A549 (cell line): ENCODE data around the gene MMP24. TPM values are rescaled to one million over a fixed set of nuclear protein-coding genes. Genes with fewer than 3 reads are reported as not detected.

Experiments used
- ATAC-seq, 2 experiments: fragments of 200-7000 bp in 1 of 2; fragments of >200 bp in 1 of 2; cut with Nextera tagmentation in 1 of 2; cut with Tn5 transposase in 1 of 2; 3 replicates each; pipeline versions ENCODE4 v1.8.0 to v1.9.1; 2018 to 2020; ENCODE audit warnings: mild to moderate bottlenecking in 1 of 2, moderate library complexity in 1 of 2
- CTCF ChIA-PET: fragments of 300-600 bp; sonication (Branson Sonifier 250); formaldehyde crosslinking; extraction: SDS; loops from one replicate; lab custom pipeline; 2021; ENCODE audit warnings: antibody characterized with exemption, inconsistent platforms; lab: Yijun Ruan, JAX
- POLR2A ChIA-PET: fragments of 350-600 bp; formaldehyde crosslinking; extraction: SDS; loops from one replicate; lab custom pipeline; 2021; ENCODE audit warnings: antibody characterized with exemption, inconsistent platforms; lab: Yijun Ruan, JAX
- DNase-seq, 2 experiments: peaks; one replicate each; pipeline versions ENCODE4 v3.0.0 to v3.0.0-alpha.2; 2011 to 2016; ENCODE audit warnings: low read depth in 1 of 2, low spot score in 1 of 2
- FAIRE-seq: peaks from 2 replicates; lab custom pipeline; 2011; peaks lifted over from hg19 to GRCh38; lab: Jason Lieb, UNC
- H3K27ac ChIP-seq, 2 experiments: fragments of >200 bp; sonication (Bioruptor Twin); formaldehyde crosslinking; 3 replicates each; pipeline ENCODE4 v1.5.1; 2016 to 2017
- H3K4me1 ChIP-seq: fragments of >200 bp; sonication (Bioruptor Twin); formaldehyde crosslinking; 3 replicates; pipeline ENCODE4 v1.6.1; 2016
- H3K4me2 ChIP-seq: fragments of >200 bp; sonication (Bioruptor Twin); formaldehyde crosslinking; 3 replicates; pipeline ENCODE4 v1.6.1; 2016
- H3K4me3 ChIP-seq: fragments of >200 bp; sonication (Bioruptor Twin); formaldehyde crosslinking; 3 replicates; pipeline ENCODE4 v1.5.1; 2016
- H3K9me3 ChIP-seq: fragments of >200 bp; sonication (Bioruptor Twin); formaldehyde crosslinking; 3 replicates; pipeline ENCODE4 v1.6.1; 2016
- CTCF ChIP-seq: fragments of >200 bp; sonication (Bioruptor Twin); formaldehyde crosslinking; IDR thresholded peaks from 3 replicates; pipeline ENCODE4 v1.5.1; 2016
- EHMT2 ChIP-seq: fragments of 200-600 bp; sonication (generic); IDR thresholded peaks from 2 replicates; pipeline ENCODE4 v1.6.1; 2016; ENCODE audit warnings: antibody characterized with exemption, low read depth, mild to moderate bottlenecking, moderate library complexity
- ESRRA ChIP-seq: fragments of 150-350 bp; IDR thresholded peaks from 2 replicates; pipeline ENCODE4 v1.6.1; 2014; ENCODE audit warnings: mild to moderate bottlenecking, low read length, borderline replicate concordance
- HDAC2 ChIP-seq: fragments of 200-600 bp; sonication (generic); IDR thresholded peaks from 2 replicates; pipeline ENCODE4 v1.6.1; 2016
- HOXB13 ChIP-seq: fragments of 250-450 bp; sonication (Bioruptor Pico); IDR thresholded peaks from 2 replicates; pipeline ENCODE4 v1.5.0; 2020; ENCODE audit warnings: low read depth, mild to moderate bottlenecking, moderate library complexity
- MAFK ChIP-seq: fragments of 450-650 bp; IDR thresholded peaks from 2 replicates; pipeline ENCODE4 v1.6.1; 2014; ENCODE audit not compliant: partially characterized antibody
- MAX ChIP-seq: IDR thresholded peaks from 2 replicates; pipeline ENCODE4 v1.6.1; 2012
- NR3C1 ChIP-seq: fragments of >200 bp; sonication (Bioruptor Twin); formaldehyde crosslinking; IDR thresholded peaks from 3 replicates; pipeline ENCODE4 v1.6.1; 2017
- POLR2AphosphoS2 ChIP-seq: conservative IDR thresholded peaks from 2 replicates; pipeline ENCODE4 v1.6.1; 2012; ENCODE audit warnings: low read length, improper control_type of control experiment, inconsistent platforms
- REST ChIP-seq: fragments of 200-600 bp; sonication (generic); IDR thresholded peaks from 2 replicates; pipeline ENCODE4 v1.6.1; 2016; ENCODE audit warnings: antibody characterized with exemption, mild to moderate bottlenecking, moderate library complexity
- RFX5 ChIP-seq: fragments of 450-650 bp; IDR thresholded peaks from 2 replicates; pipeline ENCODE4 v1.7.1; 2014; ENCODE audit warnings: antibody characterized with exemption, mild to moderate bottlenecking, moderate library complexity
- ZNF302 ChIP-seq: fragments of 250-450 bp; sonication (Bioruptor Pico); IDR thresholded peaks from 2 replicates; pipeline ENCODE4 v1.9.0; 2021; ENCODE audit warnings: inconsistent platforms, mild to moderate bottlenecking, moderate library complexity
- ZSCAN20 ChIP-seq: fragments of 250-450 bp; sonication (Bioruptor Pico); IDR thresholded peaks from 2 replicates; pipeline ENCODE4 v1.8.0; 2022; ENCODE audit warnings: mild to moderate bottlenecking, moderate library complexity
- WGBS: methylation state at CpG from one replicate; pipeline ENCODE4 v1.1.6; 2017; ENCODE audit errors: missing lambda C conversion rate; 5-methylcytosine and 5-hydroxymethylcytosine counted together
- polyA plus RNA-seq, 4 experiments: library from polyadenylated mRNA; depleted of rRNA in 3 of 4; stranded (reverse); fragments of >200 nt; fragmentation: RNase III in 1 of 4; extraction: RNeasy Plus Mini Kit Qiagen cat#74134 plus additional on column Dnase treatment in 1 of 4; gene quantifications; 2 replicates in 3 of 4; 3 replicates in 1 of 4; pipeline ENCODE4 v1.2.3, GENCODE V29; 2011 to 2017
- TF ChIP-seq, protein P1 (sequence below): IDR thresholded peaks from 2 replicates; pipeline ENCODE4 v1.6.1; 2012

Gene MMP24
- polyA plus RNA-seq, 2 of the 4 experiments (the other 2 are of a cell fraction) = 21.3 to 33.3 TPM

DNA sequence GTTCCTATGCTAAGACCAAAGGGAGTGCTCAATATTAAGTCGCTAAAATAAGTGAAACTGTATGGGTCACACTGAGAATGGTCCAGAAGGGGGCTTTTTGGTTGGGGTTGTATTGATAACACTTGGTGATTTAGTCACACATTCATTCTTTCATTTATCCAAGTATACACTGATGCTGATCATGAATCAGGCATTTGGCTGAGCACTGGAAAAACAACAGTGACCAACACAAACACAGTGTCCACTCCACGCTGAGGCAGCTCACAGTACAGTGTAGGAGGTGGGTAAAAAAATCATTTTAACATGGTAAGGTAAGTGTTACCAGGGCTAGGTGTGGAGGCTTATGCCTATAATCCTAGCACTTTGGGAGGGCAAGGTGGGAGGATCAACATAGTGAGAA lies 74.9 kb downstream of the MMP24 start:
- 79% methylated on average over 2 of the region's 2 CpGs for WGBS
- H3K27ac ChIP-seq = no peak overlapping the region; a peak in 1 of 6 replicates
- H3K4me2 ChIP-seq = no peak overlapping the region
- POLR2A ChIA-PET = interaction anchor here (0.5 kb wide), 1 partner anchor 38 kb away, joined by 4 read pairs; no protein-coding TSS in a partner anchor
- no peak overlapping the region for H3K4me3 ChIP-seq
- no peaks in the 10 kb centered on the region for H3K9me3 ChIP-seq
- CTCF ChIA-PET = interaction anchor here (0.8 to 14.7 kb wide), 12 partner anchors 11 to 146 kb away, joined by 3 to 267 read pairs (median 24); partner anchors contain the start of genes FAM83C and GDF5
- no peak for ATAC-seq
- DNase-seq = no peak
- peaks cover 47% of the 10 kb centered on the region for H3K4me1 ChIP-seq
- TF ChIP-seq ZNF302 (CRISPR knock-in tag) (no peak), POLR2AphosphoS2 (no peak), HOXB13 (CRISPR knock-in tag) (no peak), ZSCAN20 (CRISPR knock-in tag) (no peak), MAFK (no peak), ESRRA (no peak), HDAC2 (no peak), MAX (no peak), CTCF (no peak), NR3C1 (no peak), REST (no peak)
- TF ChIP-seq, protein P1, sequence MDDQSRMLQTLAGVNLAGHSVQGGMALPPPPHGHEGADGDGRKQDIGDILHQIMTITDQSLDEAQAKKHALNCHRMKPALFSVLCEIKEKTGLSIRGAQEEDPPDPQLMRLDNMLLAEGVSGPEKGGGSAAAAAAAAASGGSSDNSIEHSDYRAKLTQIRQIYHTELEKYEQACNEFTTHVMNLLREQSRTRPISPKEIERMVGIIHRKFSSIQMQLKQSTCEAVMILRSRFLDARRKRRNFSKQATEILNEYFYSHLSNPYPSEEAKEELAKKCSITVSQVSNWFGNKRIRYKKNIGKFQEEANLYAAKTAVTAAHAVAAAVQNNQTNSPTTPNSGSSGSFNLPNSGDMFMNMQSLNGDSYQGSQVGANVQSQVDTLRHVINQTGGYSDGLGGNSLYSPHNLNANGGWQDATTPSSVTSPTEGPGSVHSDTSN = no peak
- FAIRE-seq = no peak

DNA sequence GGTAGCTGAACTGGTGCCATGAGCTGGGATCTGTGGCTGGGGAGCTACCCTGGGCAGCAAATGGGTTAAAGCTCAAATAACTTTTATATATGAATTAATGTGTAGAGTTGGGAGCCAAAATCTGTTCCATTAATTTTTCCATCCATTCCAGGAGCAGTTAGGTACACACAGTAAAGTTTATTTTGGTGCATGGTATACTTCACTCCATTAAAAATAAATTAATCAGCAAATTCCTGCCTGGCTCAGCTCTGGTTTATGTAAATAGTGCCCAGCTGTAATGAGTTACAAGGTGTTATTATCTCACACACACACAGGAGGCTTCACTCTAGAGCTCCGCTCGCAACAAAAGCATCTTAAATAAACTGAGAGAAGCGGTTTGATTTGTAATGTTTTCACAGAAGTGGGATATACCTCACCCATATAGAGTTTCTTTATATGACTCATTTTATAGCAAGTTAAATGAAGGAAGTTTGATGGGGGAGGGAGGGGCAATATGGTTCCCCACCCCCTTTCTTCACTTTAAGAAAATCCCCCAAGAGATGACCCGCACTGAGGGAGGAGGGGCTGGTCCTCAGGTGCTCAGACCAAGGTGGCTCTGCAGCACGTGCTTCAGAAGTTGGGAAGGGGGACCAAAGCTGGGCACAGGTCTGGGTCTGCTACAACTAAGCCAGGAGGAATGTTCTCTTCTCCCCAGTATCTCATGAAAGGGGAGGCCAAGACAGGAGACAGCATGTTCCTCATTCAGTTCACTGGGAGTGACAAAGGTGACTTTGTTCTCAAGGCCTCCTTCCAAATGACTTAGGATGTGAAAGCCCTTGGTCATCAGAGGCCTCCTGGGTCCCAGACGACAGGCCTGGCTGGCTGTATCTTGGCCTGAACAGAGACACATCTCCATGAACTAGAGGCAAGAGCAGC lies 76.2 kb downstream of the MMP24 start:
- ATAC-seq (no peak), DNase-seq (no peak), FAIRE-seq (no peak)
- peaks cover 55% of the 10 kb centered on the region for H3K4me1 ChIP-seq
- no peak overlapping the region for H3K4me3 ChIP-seq
- CTCF ChIA-PET = interaction anchor here (0.6 to 14.7 kb wide), 36 partner anchors 8 to 836 kb away, joined by 3 to 267 read pairs (median 8); partner anchors contain the start of genes CEP250, EDEM2, EIF6 and FAM83C
- no peak for TF ChIP-seq EHMT2
- no peak for TF ChIP-seq RFX5
- no peak for TF ChIP-seq MAX
- TF ChIP-seq MAFK = peak; percentile 30
- H3K27ac ChIP-seq = peak overlapping the region; percentile 95 to 96; a peak in 5 of 6 replicates
- H3K9me3 ChIP-seq = no peaks in the 10 kb centered on the region
- WGBS = 61% methylated on average over 6 of the region's 6 CpGs
- POLR2A ChIA-PET = interaction anchor here (0.7 to 0.8 kb wide), 2 partner anchors 18 to 134 kb away, joined by 4 read pairs; partner anchors contain the start of gene EIF6
- peak overlapping the region; percentile 5; the same call in 1 of the 3 replicates for H3K4me2 ChIP-seq
